ENCODE data around the gene MICALL2. TPM values are rescaled to one million over a fixed set of nuclear protein-coding genes. Genes with fewer than 3 reads are reported as not detected.

The MICALL2 gene
- polyA plus RNA-seq, 1 of the 3 experiments (the other 2 are of a cell fraction) = 38.8 TPM

DNA sequence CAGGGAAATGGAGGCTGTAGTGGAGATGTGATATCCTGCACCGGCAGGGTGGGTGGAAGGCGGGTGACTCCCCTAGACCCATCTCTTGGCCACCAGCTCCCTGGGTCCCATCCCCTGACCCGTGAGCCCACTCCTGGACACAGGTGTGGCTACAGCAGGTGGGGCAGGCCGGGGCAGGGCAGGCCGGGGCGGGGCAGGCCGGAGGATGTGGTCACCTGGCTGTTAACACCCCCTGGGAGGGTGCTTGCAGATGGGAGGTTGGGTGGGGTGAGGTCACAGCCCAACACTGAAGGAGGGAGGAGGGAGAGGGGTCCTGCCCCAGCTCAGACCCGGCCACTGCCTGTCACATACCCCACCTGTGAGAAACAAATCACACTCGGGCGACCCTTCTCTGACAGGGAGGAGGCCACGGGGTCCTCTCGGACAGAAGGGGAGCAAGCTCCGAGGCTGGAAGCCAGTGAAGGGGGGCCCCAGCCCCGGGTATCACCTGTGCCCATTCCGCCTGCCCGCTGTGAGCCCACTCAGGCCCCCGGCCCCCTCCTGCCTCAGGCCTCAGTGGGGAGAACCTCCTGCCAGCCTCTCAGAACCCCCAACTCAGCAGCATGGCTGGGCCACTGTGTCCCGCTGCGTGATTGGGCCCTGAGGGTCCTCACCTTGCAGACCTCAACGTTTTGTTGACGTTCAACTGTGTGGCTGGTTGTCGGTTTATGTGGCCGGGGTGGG is 74.0 kb downstream of the MICALL2 start:
- H3K9ac ChIP-seq = no peak overlapping the region
- WGBS (ENCODE audit: low lambda C conversion rate) = 14% methylated on average over 16 of the region's 23 CpGs

More for the DNA sequence above, 74.0 kb downstream of the MICALL2 start:
- no peak overlapping the region for H2AFZ ChIP-seq (ENCODE audit: low read depth)
- peaks cover 3% of the 10 kb centered on the region; the same call in 1 of the 2 replicates for H4K20me1 ChIP-seq (ENCODE audit: insufficient read depth)
- H3K79me2 ChIP-seq (ENCODE audit: insufficient read depth) = no peaks in the 10 kb centered on the region
- H3K4me2 ChIP-seq = no peak overlapping the region
- no peaks in the 10 kb centered on the region for H3K36me3 ChIP-seq (replicated peaks in 1 of 2; ENCODE audit: control insufficient read depth in 1 of 2, insufficient read depth in 2 of 2, low read length in 1 of 2)
- CTCF ChIA-PET = interaction anchor here (0.6 to 1.6 kb wide), 5 partner anchors 9 to 192 kb away, joined by 3 to 6 read pairs (median 4); no protein-coding TSS in a partner anchor
- peak; percentile 47 for DNase-seq
- H3K4me1 ChIP-seq (ENCODE audit: control insufficient read depth in 1 of 2, insufficient read depth in 2 of 2, low read depth in 1 of 2, low read length in 1 of 2) = no peaks in the 10 kb centered on the region; a peak in 1 of 4 replicates
- H3K4me3 ChIP-seq (ENCODE audit: low read depth in 2 of 2, low read length in 1 of 2) = no peak overlapping the region
- TF ChIP-seq, protein P1, sequence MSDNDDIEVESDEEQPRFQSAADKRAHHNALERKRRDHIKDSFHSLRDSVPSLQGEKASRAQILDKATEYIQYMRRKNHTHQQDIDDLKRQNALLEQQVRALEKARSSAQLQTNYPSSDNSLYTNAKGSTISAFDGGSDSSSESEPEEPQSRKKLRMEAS (IDR thresholded peaks at IDR 0.05; ENCODE audit: low read depth) = no peak
- no peak for TF ChIP-seq RFX5 (IDR thresholded peaks at IDR 0.05; ENCODE audit: low read length)
- TF ChIP-seq, protein P2, sequence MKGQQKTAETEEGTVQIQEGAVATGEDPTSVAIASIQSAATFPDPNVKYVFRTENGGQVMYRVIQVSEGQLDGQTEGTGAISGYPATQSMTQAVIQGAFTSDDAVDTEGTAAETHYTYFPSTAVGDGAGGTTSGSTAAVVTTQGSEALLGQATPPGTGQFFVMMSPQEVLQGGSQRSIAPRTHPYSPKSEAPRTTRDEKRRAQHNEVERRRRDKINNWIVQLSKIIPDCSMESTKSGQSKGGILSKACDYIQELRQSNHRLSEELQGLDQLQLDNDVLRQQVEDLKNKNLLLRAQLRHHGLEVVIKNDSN (IDR thresholded peaks at IDR 0.05; ENCODE audit: borderline replicate concordance, low read depth) = no peak
- no peak for TF ChIP-seq ELF1 (IDR thresholded peaks at IDR 0.05)
- TF ChIP-seq, protein P3, sequence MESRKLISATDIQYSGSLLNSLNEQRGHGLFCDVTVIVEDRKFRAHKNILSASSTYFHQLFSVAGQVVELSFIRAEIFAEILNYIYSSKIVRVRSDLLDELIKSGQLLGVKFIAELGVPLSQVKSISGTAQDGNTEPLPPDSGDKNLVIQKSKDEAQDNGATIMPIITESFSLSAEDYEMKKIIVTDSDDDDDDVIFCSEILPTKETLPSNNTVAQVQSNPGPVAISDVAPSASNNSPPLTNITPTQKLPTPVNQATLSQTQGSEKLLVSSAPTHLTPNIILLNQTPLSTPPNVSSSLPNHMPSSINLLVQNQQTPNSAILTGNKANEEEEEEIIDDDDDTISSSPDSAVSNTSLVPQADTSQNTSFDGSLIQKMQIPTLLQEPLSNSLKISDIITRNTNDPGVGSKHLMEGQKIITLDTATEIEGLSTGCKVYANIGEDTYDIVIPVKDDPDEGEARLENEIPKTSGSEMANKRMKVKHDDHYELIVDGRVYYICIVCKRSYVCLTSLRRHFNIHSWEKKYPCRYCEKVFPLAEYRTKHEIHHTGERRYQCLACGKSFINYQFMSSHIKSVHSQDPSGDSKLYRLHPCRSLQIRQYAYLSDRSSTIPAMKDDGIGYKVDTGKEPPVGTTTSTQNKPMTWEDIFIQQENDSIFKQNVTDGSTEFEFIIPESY (IDR thresholded peaks at IDR 0.05; ENCODE audit: borderline replicate concordance, low read depth) = no peak
- TF ChIP-seq POLR2AphosphoS5 (IDR thresholded peaks at IDR 0.05; ENCODE audit: low read depth, low read length) = no peak
- TF ChIP-seq, protein P4, sequence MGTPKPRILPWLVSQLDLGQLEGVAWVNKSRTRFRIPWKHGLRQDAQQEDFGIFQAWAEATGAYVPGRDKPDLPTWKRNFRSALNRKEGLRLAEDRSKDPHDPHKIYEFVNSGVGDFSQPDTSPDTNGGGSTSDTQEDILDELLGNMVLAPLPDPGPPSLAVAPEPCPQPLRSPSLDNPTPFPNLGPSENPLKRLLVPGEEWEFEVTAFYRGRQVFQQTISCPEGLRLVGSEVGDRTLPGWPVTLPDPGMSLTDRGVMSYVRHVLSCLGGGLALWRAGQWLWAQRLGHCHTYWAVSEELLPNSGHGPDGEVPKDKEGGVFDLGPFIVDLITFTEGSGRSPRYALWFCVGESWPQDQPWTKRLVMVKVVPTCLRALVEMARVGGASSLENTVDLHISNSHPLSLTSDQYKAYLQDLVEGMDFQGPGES (IDR thresholded peaks at IDR 0.05; ENCODE audit: low read depth, low read length) = no peak
- TF ChIP-seq YY1 (IDR thresholded peaks at IDR 0.05; ENCODE audit: low read depth) = no peak
- TF ChIP-seq, protein P5, sequence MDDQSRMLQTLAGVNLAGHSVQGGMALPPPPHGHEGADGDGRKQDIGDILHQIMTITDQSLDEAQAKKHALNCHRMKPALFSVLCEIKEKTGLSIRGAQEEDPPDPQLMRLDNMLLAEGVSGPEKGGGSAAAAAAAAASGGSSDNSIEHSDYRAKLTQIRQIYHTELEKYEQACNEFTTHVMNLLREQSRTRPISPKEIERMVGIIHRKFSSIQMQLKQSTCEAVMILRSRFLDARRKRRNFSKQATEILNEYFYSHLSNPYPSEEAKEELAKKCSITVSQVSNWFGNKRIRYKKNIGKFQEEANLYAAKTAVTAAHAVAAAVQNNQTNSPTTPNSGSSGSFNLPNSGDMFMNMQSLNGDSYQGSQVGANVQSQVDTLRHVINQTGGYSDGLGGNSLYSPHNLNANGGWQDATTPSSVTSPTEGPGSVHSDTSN (IDR thresholded peaks at IDR 0.05) = no peak
- TF ChIP-seq GATA2 (CRISPR knock-in tag; IDR thresholded peaks at IDR 0.05) = no peak
- no peak for TF ChIP-seq RCOR1 (IDR thresholded peaks at IDR 0.05; ENCODE audit: low read length)
- no peak for TF ChIP-seq FOSL2 (IDR thresholded peaks at IDR 0.05; ENCODE audit: borderline replicate concordance, low read depth)
- no peak for TF ChIP-seq EP300 (IDR thresholded peaks at IDR 0.05; ENCODE audit: borderline replicate concordance in 1 of 2, low read depth in 1 of 2, low read length in 1 of 2)
- no peak for TF ChIP-seq MEF2A (IDR thresholded peaks at IDR 0.05; ENCODE audit: borderline replicate concordance, low read depth)
- no peak for TF ChIP-seq SIN3A (IDR thresholded peaks at IDR 0.05; ENCODE audit: borderline replicate concordance, low read depth, low read length)
- TF ChIP-seq JUND (IDR thresholded peaks at IDR 0.05) = no peak
- no peak for TF ChIP-seq EZH2phosphoT487 (IDR thresholded peaks at IDR 0.05; ENCODE audit: borderline replicate concordance, low read depth)
- TF ChIP-seq CHD2 (IDR thresholded peaks at IDR 0.05; ENCODE audit: low read length, partially characterized antibody) = no peak
- peaks cover 97% of the 10 kb centered on the region for H3K27me3 ChIP-seq (ENCODE audit: insufficient read depth)
- H3K9me3 ChIP-seq = no peaks in the 10 kb centered on the region
- peaks cover 6% of the 10 kb centered on the region for H3F3A ChIP-seq (replicated peaks; ENCODE audit: insufficient read depth)
- no peak overlapping the region for H3K27ac ChIP-seq (ENCODE audit: low read depth in 2 of 2, low read length in 1 of 2)
- POLR2A ChIA-PET = no interaction called here
- no peaks in the 10 kb centered on the region for H3K9me2 ChIP-seq

Other genes starting within 250 kb of the MICALL2 start
- gene UNCX, start 226.6 kb downstream of the MICALL2 start, polyA plus RNA-seq (2012; rRNA removed) = not detected in 2 replicates
- 35.7 and 48.1 TPM in 2 replicates for gene INTS1, start 44.9 kb upstream of the MICALL2 start, polyA plus RNA-seq (2012; rRNA removed)
- 33.0 and 33.2 TPM in 2 replicates for gene MAFK, start 71.2 kb upstream of the MICALL2 start, polyA plus RNA-seq (2012; rRNA removed)
- gene TMEM184A, start 96.7 kb upstream of the MICALL2 start, polyA plus RNA-seq (2012; rRNA removed) = 1.5 and 1.8 TPM in 2 replicates
- gene PSMG3, start 110.6 kb upstream of the MICALL2 start, polyA plus RNA-seq (2012; rRNA removed) = 106 and 109 TPM in 2 replicates
- gene ELFN1, start 210.8 kb upstream of the MICALL2 start, polyA plus RNA-seq (2012; rRNA removed) = 0.05 and 0.06 TPM in 2 replicates

Data from SK-N-SH (cell line).